GM11168 (cell line): ENCODE data around the gene ENTHD1.
"Not testable (repeated sequence)": the region's sequence is repeated elsewhere in the genome, so short reads cannot be mapped to it uniquely, and the experiment has no call there.

Experiments
- in situ Hi-C: fragments of 300-500 bp; cut with MboI; formaldehyde crosslinking; loops from one replicate; pipeline ENCODE4 v1.12.0; 2022; ENCODE audit warnings: low sequenced_read_pairs; ENCODE audit not compliant: unreplicated experiment

ENTHD1 gene

DNA sequence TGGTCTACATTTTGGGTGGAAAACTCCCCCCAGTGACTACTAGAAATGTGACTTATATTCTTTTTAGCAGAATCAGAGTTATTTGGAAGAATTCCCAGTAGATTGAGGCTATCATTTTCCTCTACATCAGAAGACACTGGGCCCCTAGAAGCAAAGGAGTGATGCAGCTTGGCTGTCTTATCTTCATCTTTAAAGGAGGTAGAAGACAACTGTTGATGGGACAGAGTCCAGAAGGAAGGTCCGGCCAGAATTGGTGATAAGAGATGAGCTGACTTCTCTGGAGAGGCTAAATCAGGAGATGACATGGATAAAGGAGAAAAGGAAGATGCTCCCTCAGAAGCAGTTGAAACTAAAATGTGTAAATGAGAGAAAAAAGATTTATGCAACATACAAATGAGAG lies 149.6 kb downstream of the ENTHD1 start:
- in situ Hi-C loops: no loop called here

GRCh38 chr22:39739338-39740027 lies 154.1 kb downstream of the ENTHD1 start:
- in situ Hi-C loops: no loop called here

- in situ Hi-C loops: no loop called here
Observed at GRCh38 chr22:39738746-39739145, 154.8 kb downstream of the ENTHD1 start.

DNA sequence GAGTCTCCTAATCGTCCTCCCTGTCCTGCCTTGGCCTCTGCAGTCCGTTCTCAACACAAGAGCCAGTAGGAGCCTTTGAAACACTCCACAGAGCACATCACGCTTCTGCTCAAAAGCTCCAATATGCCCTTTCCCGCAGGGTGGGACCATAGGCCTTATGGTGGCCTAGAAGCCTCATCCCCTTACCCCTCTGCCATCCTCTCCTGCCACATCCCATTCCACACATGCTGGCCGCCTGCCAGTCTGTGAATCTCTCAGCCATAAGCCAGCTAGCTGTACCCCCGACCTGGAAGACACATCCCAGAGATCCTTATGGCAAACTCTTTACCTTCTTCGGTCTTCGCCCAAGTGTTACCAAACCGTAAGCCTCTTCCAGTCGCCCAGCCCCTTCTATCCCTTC lies 157.8 kb downstream of the ENTHD1 start:
- in situ Hi-C loops: no loop called here

- in situ Hi-C loops: no loop called here
Observed at GRCh38 chr22:39734866-39735265, 158.7 kb downstream of the ENTHD1 start.

- in situ Hi-C loops: not testable (repeated sequence)
Observed at GRCh38 chr22:39734046-39734445, 159.5 kb downstream of the ENTHD1 start.

DNA sequence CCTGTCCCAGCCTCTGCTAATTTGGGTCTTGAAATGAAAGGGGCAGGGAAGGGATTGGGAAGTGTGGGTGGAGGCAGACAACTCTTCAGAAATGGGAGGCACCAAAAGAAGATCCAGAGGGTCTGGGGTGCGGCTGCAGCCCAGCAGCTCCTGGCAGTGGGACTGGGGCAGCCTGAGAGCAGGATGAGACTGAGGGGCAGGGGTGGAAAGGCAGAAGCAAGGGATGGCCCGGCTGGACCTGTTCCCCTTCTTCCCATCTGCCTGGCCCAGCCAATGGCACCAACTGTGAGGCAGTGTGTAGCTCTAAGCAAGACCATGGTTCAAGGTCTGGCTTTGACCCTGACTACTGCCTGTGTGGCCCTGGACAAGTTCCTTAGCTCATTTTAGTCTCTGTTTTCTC lies 160.4 kb downstream of the ENTHD1 start:
- in situ Hi-C loops: no loop called here

DNA sequence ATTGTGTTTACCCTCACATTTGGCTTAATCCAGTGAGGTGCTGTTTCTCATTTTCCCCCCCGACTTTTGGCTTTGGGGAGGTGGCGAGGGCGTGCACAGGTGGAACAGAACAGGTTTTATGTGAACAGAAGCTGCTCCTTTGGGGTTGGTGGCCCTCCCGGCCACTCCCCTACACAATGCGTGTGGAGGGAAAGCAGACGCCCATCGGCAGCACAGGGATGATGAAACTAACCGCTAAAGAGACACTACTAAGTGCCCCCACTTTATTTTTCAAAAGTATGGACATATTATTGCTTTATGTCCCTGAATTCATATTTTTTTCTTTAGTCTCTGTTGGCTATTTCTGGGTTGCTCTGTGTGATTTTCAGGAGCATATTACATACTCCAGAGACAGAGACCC lies 160.9 kb downstream of the ENTHD1 start:
- in situ Hi-C loops: no loop called here

GRCh38 chr22:39731881-39732555 lies 161.5 kb downstream of the ENTHD1 start:
- in situ Hi-C loops: no loop called here

DNA sequence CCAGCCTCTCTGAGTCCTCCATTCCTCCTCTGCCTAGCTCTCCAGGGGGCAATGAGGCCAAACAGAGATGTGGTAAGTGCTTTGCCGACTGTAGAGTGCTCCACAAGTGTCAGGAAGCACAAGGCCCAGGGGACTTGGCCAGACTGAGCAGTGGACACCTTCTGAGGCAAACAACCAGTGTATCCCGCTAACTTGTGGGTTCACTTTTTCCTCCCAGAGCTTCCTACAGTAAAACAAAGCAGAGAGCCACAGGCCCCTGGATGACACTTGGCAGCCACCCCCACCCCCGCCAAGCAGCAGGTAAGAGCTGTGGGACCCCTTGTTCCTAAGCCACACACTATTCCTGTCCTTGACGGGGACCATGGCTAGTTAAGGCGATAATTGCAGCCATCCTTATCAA lies 162.1 kb downstream of the ENTHD1 start:
- in situ Hi-C loops: no loop called here

GRCh38 chr22:39729141-39729934 lies 164.2 kb downstream of the ENTHD1 start:
- in situ Hi-C loops: no loop called here

DNA sequence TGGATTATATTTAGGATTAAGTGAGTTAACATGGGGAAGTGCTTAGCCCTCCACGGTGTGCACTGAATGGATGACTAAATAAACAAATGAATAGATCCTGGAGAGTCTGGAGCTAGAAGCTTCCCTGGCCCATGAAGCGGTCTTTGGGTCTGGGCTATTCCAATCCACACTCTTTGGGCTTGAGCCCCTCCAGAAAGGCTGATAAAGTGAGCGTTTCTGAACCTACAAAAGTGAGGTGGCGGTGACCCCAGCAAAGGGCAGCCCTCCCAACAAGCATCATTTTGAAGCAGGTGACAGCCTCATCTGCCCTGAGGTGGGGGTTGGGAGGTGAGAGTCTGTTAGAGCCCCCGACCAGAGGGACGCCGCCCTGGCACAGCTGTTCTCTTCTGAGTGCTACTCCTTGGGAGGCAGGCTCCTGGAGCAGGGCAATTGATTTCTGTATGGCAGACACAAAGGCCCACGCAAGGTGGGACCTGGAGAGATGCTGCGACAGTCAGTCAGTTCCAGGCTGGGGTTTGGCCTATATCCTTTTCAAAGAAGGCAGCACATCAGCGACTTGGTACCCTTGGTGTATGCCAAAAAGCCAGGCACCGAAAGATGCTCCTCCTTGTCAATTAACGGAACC lies 165.2 kb downstream of the ENTHD1 start:
- in situ Hi-C loops: no loop called here

GRCh38 chr22:39727541-39727940 lies 166.0 kb downstream of the ENTHD1 start:
- in situ Hi-C loops: no loop called here

GRCh38 chr22:39725351-39726035 lies 168.1 kb downstream of the ENTHD1 start:
- in situ Hi-C loops: no loop called here

DNA sequence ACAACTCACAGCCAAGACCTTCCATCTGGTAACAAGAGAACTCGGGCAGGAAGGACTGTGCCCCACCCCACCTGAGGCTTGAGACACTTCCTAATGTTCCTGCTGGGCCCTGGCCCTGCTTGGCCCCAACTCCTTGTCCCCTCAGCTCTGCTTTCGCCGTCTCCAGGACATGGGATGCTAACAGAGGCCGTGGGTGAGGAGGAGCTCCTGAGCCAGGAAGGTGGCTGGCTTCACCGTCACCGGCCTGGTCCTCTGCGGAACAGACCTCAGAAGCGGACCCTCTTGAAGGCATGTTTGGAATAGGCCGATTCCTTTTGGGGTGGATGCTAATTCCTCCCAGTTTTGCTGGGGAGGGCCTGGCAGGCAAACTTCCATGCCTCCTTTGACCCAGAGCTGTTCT lies 168.7 kb downstream of the ENTHD1 start:
- in situ Hi-C loops: no loop called here

- in situ Hi-C loops: no loop called here
Observed at GRCh38 chr22:39724390-39724789, 169.2 kb downstream of the ENTHD1 start.

DNA sequence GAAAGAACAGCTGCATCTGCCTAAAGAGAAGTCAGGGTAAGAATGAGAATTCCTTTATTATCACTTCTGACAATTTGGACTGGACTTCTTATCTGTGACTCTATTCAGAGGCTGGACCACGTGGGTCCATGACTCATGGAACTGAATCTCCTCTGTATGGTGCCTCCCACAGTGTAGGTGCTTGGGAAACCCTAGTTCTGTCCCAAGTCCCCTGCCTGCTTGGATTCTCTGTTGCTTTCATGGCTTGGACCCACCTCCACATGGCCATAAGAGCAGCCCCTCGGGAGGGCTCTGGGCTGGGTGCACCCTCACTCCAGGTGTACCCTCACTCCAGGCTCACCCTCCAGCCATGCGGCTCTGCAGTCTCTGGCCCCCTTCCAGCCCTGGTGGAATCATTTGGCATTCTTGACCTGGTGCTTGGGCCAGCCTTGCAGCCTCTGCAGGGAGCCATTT lies 169.6 kb downstream of the ENTHD1 start:
- in situ Hi-C loops: no loop called here

- in situ Hi-C loops: no loop called here
Observed at GRCh38 chr22:39723463-39723862, 170.1 kb downstream of the ENTHD1 start.

GRCh38 chr22:39722501-39722900 lies 171.1 kb downstream of the ENTHD1 start:
- in situ Hi-C loops: no loop called here

GRCh38 chr22:39722032-39722325 lies 171.6 kb downstream of the ENTHD1 start:
- in situ Hi-C loops: no loop called here
